ENCODE measurements around the gene PLA2G4E.

PLA2G4E gene

DNA sequence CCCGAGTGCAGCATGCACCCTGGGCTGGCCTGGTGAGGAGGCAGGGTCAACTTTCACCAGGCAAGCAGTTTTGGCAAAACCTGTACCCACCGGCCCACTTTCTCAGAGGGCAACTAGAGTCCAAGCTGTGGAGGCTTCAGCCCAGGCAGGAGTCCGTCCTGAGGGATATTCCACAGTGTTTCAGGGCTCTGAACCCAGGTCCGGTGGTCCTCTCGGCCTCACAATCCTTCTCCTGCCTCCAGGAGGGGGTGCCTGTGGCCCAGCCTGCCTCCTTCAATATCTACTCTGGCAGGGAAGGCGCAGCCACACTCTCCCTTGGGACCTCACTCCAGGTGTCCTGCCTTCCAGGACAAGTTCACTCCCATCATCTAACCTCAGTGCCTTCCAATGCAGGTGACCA is 3.9 kb downstream of the PLA2G4E start:
- no peak for DNase-seq

DNA sequence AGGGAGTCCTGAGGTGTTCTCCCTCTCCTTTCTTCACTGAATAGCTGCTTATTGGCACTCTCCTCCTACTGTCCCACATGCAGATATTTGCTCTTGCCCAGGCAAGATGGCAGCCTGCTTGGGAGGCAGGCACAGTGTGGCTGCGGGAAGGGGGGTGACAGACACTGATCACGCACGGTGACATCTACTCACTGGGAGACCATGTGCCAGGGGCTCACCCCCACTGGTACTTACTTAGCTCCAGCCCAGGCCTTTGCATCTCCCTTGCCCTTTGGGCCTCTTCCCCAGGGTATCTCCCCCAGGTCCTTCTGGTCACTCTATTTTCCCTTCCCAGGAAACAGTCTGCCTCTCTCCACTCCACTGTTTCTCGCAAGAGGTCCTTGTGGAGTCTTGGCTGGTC is 6.4 kb downstream of the PLA2G4E start:
- no peak for DNase-seq

DNA sequence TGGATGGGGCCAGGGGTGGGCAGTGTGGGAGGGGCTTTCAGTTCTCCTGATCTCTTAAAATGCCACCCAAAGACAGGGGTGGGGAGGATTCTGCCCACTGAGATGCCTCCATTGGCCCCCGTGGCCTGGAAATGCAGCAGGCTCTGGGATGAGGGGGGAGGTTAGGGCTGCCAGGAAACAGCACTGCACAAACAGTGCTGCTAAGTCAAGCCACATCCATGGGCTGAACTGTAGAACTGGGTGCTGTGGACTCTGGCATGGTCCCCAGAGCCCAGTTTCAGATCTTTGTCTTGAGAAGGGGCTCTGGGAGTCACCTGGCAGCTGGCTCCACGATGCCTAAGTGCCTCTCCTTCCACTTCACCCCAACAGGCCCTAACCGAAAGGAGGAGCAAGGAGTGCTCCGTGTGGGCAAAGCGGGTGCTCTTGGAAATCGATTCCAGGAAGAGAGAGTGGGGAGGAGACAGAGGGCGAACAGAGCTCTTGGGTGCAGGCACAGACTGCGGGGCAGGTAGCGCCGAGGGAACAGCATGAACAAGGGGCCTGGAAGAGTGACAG is 7.8 kb downstream of the PLA2G4E start:
- DNase-seq = no peak

DNA sequence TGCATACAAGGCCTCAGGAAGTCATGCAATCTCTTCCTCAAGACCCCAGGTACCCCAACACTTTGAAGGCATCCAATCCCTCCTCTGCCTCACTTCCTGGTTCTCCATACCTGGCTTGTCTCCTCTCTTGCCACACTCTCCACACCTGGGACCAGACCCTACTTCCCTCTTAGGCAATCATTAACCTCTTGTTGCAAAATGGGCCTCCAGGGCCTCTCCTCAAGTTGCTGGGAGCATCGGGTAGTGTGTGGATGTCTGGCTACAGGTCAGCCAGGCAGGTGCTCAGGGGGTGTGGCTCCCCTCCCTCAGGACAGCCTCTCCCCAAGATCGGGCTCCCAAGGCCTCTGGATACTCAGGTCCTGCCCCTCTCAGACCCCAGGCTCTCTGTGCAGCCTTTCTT is 8.6 kb downstream of the PLA2G4E start:
- no peak for DNase-seq

DNA sequence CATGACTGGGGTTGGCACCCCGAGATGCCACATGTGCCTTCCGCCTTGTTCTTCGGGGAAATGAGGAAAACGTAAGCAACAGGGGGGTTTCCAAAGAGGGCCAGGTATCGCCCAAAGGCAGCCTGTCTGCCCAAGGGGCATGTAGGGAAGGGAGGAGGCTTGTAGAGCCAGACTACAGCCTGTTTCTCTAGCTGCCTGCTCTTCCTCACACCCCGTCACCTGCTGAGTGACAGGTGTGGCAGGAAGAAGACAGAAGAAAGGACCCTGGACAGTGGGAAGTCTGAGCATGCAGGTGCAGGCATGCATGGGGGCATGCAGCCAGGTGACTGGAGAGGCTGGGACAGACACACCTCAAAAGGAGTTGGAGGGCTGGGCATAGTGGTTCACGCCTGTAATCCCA is 9.8 kb downstream of the PLA2G4E start:
- DNase-seq = no peak

DNA sequence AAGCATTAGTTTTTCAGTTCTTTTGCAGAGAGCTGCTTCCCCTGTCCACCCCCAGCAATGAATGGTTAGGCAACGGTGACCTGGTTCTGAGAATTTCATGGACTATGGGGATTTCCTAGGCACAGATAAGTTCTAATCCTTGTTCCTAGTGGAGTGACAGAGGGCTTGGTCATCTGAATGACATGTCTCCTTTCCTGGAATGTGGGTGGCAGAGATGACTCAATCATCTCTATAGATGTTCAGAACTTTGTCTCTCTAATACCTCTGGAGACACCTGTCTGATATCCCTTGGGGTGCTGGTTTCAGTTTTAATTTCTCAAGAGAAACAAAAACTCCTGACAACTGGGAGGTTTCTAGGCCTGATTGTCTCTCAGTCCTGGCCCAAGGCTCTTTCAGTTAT is 10.4 kb downstream of the PLA2G4E start:
- DNase-seq = no peak

DNA sequence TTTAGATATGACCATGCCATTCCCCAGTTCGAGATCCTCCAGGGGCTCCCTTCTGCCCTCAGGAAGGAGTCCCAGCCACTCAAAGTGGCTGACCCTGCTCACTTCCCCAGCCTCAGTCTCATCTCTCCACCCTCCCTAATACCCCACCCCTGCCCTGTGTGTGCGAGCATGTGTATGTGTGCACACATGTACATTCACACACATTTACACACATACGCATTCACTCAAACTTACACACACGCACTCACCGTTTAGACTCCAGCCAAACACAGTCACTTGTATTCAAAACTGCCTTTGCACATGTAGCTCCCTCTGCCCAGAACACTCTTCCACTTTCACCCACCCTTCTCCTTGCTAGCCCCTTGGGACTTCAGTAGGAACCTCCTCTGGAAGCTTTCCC is 11.4 kb downstream of the PLA2G4E start:
- no peak for DNase-seq

DNA sequence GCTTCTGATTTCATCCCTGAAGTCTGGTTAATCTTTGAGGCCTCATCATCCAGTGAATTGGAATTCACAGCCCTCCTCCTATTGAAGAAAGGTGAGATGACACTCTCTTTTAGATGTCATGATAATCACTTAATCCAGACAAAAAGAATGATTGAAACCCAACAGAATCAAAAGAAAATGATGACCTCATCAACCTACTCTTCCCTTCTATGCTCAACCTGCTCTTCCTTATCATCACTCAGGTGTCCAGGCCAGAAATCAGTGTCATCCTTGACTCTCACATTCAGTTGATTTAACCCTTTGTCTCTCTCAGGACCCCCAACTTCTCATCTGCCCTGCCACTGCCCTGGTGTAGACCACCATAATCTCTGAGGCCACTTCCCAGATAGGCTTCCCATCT is 11.8 kb downstream of the PLA2G4E start:
- no peak for DNase-seq

DNA sequence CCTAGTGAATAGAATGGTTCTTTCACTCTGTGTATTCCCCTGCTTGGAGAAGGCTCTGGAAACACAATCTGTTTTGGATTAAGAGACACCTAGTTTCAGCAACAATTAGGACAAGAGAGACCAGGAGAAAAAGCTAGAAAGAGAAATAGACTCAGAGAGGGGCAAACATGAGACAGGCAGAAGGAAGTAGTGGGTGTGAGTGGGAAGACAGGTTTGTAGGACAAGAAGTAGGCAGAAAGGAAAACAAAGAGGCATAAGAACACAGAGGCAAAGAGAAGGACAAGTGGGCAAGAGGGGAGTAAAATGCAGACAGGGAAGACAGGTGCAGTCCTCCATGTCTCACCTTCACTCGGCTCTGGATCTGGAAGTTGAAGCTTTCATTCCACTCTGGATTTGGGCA is 13.5 kb downstream of the PLA2G4E start:
- DNase-seq = no peak

DNA sequence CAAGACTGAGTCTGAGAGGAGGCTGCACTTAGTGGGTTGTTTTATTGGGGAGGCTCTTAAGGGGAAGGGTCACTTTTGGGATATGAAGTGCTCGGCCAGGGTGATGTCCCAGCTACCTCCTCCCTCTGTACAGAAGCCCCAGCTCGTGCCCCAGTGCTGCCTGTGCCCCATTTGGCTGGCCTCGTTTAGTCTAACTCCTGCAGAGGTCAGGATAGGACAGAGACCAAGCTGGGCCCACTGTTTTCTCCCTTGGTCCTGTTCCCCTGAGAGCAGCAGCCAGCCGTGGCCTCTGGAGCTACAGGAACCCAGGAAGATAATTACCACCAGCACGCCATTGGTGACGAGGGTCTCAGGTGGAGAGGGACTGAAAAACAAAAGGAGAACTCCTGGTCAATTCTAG is 18.5 kb downstream of the PLA2G4E start:
- DNase-seq = no peak

DNA sequence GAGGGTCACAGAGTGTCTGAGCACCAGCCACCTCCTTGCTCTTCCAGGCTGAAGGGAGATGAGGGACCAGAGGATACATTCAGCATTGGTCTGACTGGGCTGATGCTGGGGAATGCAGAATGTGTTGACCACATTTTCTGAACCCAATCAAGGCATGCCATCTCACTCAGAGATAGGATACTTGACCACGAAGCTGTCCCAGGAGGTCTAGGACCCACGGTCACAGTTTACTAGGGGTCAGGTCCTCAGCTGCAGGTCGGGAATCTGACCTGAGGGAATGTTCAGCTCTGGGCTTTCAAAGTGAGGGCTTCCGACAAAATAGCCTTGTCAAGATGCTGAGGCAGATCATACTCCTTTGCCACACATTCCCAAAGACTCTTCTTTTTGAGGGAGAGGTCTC is 19.6 kb downstream of the PLA2G4E start:
- DNase-seq = no peak

DNA sequence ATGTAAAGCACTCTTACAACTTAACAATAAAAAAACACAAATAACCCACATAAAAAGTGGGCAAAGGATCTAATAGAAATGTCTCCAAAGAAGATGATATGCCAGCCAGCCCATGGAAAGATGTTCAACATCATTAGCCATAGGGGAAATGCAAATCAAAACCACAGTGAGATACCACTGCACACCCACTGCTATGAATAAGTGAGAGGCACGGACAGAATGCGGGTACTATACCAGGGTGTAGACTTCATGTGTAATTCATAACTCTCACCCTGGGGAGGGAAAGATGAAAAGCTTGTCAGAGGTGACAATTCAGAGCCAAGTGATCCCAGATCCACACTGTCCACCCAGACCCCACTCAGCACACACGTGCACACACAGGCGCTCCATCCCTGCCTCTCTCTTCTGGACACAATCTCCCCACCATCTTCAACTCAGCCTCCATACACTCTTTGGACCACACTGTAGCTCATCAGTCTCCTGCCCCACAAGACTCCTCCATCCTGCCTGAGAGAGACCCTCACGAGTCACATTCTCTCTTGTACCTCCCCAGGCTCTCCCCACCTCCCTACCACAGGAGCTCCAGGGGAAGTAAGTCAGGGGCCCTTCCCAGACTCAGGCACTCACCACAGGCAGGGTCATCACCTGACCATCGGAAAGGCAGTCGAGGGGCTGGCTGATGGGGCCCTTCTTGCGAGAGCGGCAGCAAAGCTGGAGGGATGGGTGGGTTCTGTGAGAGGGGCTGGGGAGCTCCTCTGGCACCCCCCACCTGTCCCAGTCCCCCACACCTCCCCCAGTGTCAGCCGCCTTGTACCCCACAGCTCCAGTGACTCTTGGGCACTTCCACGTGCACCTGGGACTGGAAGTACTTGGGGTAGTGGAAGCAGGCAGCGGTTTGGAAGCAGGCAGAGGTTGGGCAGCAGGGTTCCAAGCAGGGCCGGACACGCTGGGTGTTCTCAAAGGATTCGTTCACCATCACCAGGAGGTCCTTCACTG is 21.3 kb downstream of the PLA2G4E start:
- DNase-seq = no peak

DNA sequence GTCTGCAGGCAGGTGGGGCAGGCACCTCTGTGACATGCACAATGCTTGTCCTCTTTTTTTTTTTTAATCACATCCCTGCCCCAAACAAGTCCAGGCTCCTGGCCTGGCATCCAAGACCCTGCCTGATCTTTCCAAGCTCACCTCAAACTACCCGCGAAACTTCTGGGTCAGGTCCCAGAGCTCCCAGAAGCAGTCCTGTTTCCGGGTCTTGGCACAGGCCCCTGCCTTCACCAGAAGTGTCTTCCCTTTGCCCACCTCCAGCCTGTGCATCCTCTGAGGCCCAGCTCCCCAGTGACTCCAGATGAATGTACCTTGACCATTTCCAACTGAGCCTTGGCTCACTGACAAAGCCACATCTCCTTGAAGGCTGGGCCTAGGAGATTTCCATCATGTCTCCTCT is 23.0 kb downstream of the PLA2G4E start:
- DNase-seq = no peak

DNA sequence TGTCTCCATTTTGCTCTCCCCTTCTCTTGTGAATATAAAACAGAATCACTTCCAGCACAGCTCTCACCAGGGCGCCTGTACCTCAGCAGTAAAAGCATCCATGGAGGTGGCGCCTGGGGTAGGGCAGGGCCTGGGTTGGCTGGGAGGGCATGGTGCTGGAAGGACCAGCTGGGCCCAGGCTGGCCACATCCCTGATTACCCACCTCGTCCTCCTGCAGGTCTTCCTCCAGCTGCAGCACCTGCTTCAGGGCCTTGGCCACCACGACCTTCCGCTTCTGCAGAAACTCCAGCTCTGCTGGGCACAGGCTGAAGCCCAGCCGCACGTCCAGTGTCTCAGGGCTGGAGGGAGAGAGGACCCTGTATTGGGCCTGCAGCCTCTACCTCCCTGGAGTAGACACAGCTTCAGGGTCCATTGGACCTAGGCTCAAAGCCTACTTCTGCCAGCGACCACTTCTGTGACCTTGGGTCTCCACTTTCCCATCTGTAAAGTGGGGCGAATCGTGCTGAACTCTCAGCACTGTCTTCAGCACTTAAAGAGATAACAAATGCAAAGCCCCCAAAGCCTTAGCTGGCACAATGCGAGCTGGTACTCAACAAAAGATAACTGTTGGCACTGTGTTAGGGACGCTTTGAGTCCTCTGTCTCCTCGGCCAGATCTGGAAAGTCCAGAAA is 23.8 kb downstream of the PLA2G4E start:
- DNase-seq = no peak

DNA sequence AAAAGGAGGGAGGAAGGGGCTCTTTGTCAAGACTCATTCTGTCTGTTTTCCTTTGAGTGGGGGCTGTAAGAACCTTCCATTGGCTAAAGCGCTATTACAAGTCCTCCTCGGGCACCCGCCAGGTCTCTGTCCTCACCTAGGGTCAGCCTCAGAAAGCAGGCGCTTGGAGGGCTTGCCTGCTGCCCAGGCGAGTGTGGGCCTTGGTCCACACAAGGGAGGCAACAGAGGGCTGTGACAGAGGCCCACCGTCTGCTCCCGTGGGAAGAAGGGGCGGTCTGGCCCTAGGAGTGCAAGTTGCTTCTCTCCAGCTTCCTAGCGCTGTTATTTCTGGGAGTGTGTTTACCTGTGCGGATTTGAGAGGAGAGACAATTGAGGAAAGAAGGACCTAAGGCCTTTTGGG is 24.5 kb downstream of the PLA2G4E start:
- DNase-seq = no peak

DNA sequence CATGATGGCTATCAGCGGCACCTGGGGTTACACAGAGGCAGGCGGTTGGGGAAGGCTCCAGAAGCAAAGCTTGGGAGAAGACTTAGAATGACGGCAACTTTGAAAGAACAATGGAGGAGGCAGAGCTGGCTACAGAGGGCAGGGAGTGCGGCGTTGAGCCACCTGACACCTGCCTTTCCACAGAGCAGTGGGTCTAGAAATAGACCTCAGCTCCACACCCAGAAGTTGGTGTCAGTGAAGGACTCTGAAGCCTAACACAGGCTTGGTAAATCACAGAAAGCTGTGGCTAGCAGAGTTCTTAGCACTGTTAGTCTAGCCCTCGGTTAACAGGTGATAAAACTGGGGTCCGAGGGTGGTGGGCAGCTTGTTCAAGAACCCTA is 25.4 kb downstream of the PLA2G4E start:
- DNase-seq = no peak

DNA sequence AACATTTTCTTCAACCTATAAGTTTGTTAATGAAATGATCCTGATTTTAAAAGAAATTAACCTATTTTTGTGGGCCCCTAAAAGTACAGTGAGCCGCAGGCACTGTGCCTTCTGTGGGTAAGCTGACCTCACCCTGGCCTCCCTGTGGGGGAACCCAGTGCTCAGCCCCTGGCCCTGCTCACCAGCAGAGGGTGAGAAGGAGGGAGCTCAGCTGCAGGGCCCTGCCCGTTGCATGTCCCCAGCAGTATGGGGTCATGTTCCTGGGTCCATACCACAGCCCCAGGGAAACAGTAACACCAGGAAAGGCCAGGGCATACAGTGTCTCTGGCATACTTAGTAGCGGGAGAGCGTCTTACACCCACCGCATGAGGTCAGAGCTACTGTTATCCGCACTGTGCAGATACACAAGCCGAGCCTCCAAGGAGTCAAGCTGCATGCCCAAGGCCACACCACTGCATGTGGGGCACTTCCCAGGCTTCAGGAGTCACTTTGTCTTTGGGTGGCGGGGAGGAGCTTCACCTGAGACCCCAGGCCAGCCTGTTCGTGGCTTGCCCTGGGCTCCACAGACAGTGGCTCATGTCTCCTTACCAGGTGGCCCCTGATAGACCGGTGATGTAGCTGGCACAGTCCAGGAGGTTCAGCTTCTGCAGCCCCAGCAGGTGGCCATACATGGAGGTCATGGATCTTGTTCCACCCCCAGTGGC is 25.9 kb downstream of the PLA2G4E start:
- no peak for DNase-seq

DNA sequence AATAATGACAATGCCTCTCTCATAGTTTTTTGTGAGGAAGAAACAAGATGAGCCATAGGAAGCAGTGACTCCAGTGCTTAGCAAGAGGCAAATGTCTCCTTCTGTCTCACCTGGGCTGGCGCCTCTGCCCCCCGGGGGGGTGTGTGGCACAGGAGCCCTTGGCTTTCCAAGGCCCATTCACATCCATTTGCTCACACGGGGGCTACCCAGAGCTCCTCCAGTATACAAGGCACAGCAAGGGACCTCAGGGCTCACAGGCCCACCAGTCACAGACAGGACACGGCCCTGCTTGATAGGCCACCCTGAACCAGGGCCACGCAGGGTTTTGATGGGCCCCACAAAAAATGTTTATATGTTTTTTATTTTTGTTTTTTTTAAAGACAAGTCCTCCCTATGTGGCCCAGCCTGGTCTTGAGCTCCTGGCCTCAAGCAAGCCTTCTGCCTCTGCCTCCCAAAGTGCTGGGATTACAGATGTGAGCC is 26.6 kb downstream of the PLA2G4E start:
- no peak for DNase-seq

DNA sequence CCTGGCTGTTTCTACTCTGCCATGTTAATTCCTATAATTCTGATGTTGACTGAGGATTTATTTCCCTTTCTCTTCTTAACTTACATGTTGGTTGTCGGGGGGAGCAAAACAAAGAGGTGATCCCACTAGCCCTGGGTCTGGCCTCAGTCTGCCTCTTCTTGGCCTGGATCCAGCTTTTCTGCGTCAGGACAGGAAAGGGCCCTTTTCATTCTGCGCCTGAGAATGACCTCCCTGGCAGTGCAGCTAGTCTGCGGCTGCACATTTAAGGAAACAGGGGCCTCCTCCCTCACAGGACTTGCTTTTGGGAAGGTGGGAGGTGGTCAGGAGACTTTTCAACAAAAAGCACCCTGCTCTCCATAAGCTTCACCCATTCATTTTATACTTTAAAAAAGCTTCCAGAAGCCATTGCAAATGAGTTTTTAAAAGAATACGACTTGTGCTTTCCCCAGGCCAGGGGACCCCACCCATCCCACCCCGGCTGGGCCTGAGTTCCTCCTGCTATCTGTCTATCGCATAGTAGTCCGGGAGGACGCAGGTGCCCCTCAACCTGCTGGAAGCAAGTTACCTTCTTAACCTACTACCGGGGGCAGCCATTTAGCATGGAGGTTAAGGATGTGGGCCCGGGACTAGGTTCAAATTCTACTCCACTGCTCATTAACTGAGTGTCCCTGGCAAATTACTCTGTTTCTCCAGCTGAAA is 27.2 kb downstream of the PLA2G4E start:
- DNase-seq = no peak

DNA sequence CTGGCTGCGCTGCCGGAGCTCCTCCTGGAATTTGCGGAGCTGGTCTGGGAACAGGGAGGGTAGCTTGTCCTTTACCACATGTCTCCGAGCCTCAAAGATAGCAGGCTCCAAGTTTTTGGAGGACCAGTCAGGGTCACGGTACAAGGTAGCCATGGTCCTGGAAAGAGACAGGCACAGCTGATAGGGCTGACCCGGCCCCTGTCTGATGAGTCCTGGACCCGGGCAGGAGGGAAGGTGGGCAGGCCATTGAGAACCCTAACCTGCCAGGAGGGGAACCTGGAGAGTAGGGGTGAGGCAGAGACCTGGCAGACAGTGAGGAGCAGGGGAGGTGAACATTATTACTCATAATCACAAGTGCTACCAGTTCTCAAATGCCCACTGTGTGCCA is 28.0 kb downstream of the PLA2G4E start:
- DNase-seq = no peak

DNA sequence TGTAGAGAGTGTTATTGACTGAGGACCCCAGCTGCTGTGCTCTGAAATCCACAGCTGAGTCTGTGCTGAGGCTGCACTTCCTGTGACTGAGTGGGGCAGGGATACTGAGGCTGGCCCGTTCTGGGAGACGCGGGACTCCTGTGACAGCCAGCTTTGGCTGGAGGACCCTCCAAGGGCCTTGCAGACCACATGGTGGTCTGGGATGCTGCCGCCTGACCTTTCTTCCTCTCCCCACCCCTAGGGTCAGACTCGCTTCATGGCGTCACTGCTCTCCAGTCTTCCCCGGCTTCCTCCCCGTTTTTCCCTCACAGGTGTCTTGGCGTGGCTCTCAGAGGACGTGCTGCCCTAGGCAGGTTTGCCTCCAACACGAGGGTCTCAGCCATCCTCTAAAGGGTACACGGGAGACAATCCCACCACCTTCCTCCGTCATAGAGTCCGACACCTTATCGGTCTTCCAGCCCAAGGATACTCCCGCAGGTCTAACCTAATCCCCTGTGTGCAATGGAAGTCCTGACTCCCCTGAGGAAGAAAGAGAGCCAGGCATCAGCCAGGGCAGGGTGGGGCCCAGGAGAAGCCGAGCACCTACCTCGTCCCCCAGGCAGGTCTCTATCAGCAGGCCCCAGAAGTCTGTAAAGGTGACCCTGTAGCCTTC is 28.6 kb downstream of the PLA2G4E start:
- no peak for DNase-seq

DNA sequence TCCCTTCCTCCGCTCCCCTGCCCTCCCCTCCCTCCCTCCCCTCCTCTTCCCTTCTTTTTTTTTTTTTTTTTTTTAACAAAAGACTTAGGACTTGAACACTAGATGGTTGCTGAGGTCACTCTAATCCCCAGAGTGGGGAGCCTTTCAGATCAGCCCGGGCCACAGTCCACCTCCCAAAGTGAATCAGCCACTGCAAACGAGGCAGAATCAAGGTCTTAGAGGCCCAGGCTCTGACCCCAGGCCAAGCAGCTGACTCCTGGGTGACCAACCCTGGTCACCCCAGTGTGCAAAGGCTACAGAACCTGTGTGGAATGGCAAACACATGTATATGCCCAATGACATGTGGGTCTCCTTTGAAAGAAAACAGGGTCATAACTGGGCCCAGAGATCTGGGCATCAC is 30.2 kb downstream of the PLA2G4E start:
- DNase-seq = no peak

Data from NCI-H774 (cell line).